DMS53 treated with DMSO at 0.1 percent for 48 hours (cell line): Measurements from ENCODE around the gene LONRF2.
A peak's percentile ranks its signal among the peaks of the same experiment; 100 is the strongest.
"Not testable (repeated sequence)": the region's sequence is repeated elsewhere in the genome, so short reads cannot be mapped to it uniquely, and the experiment has no call there.

ENCODE experiments used
- DNase-seq: peaks from one replicate; lab custom pipeline; 2025; ENCODE audit not compliant: unreplicated experiment; lab: John Stamatoyannopoulos, UW

LONRF2 gene

GRCh38 chr2:100256416-100256815, 65.9 kb downstream of the LONRF2 start:
- no peak for DNase-seq

- no peak for DNase-seq
Observed at GRCh38 chr2:100254646-100255210, 67.6 kb downstream of the LONRF2 start.

GRCh38 chr2:100253786-100254185, 68.5 kb downstream of the LONRF2 start:
- DNase-seq, result no peak

- DNase-seq, result no peak
Observed at GRCh38 chr2:100252811-100253698, 69.2 kb downstream of the LONRF2 start.

- no peak for DNase-seq
Observed at GRCh38 chr2:100250645-100251044, 71.7 kb downstream of the LONRF2 start.

GRCh38 chr2:100248971-100249370, 73.3 kb downstream of the LONRF2 start:
- no peak for DNase-seq

GRCh38 chr2:100248556-100248955, 73.7 kb downstream of the LONRF2 start:
- DNase-seq, result not testable (repeated sequence)

GRCh38 chr2:100248044-100248330, 74.3 kb downstream of the LONRF2 start:
- DNase-seq, result no peak

GRCh38 chr2:100247256-100248043, 74.9 kb downstream of the LONRF2 start:
- no peak for DNase-seq

GRCh38 chr2:100246163-100247145, 75.8 kb downstream of the LONRF2 start:
- DNase-seq, result peak; percentile 19

GRCh38 chr2:100245681-100246080, 76.6 kb downstream of the LONRF2 start:
- no peak for DNase-seq

GRCh38 chr2:100244881-100245605, 77.3 kb downstream of the LONRF2 start:
- no peak for DNase-seq

GRCh38 chr2:100243631-100244030, 78.7 kb downstream of the LONRF2 start:
- no peak for DNase-seq

- peak; percentile 64 for DNase-seq
Observed at GRCh38 chr2:100242891-100243619, 79.2 kb downstream of the LONRF2 start.

GRCh38 chr2:100242476-100242875, 79.8 kb downstream of the LONRF2 start:
- no peak for DNase-seq

- DNase-seq, result no peak
Observed at GRCh38 chr2:100241236-100241635, 81.1 kb downstream of the LONRF2 start.

GRCh38 chr2:100240386-100240785, 81.9 kb downstream of the LONRF2 start:
- DNase-seq, result no peak

- no peak for DNase-seq
Observed at GRCh38 chr2:100239486-100240210, 82.7 kb downstream of the LONRF2 start.

GRCh38 chr2:100238471-100238870, 83.8 kb downstream of the LONRF2 start:
- no peak for DNase-seq
